ENCODE data around the gene PRR7. TPM values are rescaled to one million over a fixed set of nuclear protein-coding genes. Genes with fewer than 3 reads are reported as not detected.

PRR7 gene
- total and polyA plus RNA-seq, 2 experiments from 2014 or later: 7.6 to 9.7 TPM

DNA sequence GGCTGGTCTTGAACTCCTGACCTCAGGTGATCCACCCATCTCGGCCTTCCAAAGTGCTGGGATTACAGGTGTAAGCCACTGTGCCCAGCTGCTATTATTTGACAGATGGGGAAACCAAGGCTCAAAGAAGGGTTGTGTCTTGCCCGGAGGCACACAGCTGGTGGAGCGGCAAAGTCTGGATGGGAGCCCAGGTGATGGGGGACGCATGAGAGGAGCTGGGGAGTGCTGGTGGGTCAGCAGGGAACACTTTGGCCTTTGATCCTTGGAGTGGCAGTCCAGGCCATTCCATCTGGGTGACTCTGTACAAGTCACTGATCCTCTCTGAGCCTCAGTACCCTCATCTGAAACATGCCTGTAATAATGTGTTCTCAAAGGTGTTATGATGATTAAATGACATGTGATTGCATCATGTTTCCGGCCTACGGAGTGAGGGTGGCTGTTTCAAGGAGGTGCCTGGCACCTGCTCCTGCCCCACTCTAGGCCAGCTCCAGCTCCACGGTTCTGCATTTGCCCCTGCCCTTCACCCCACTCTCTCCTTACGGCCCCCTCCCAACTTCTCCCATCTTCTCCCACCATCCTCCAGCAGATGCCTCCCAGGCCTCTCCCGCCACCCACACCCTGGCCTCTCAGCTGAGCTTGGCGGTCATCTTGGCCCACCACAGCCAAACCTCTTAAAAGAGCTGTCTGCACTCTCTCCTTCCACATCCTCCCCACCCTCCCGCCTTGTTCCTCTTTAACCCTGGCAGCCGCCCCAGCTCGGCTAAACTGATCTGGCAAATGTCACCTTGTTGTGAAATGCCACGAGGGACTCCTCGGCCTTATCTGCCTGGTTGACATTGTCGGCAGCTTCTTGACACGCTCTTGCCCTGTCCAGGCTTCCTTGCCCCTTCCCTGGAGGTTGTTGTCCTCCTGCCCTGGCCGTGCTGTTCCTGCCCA lies 32.4 kb downstream of the PRR7 start:
- H3K9me3 Mint-ChIP-seq: no peaks in the 10 kb centered on the region
- H3F3A ChIP-seq (replicated peaks; ENCODE audit: low read depth): peaks cover 18% of the 10 kb centered on the region
- 0 out of 2 replicates have a peak overlapping the region, but pooled peaks have one; percentile 26 for H3K27ac ChIP-seq (ENCODE audit: low read depth)
- H3K4me2 ChIP-seq: no peak overlapping the region
- H3K9me2 ChIP-seq (ENCODE audit: insufficient read depth): no peaks in the 10 kb centered on the region
- no peaks in the 10 kb centered on the region for H3K27me3 ChIP-seq (ENCODE audit: insufficient read depth)
- H3K4me1 ChIP-seq (ENCODE audit: insufficient read depth): peaks cover 19% of the 10 kb centered on the region
- no peak overlapping the region; the same call in 2 of the 3 replicates for H3K4me3 Mint-ChIP-seq
- H3K4me3 ChIP-seq: no peak overlapping the region
- ATAC-seq: no peak
- peaks cover 25% of the 10 kb centered on the region for H3K36me3 Mint-ChIP-seq (ENCODE audit: low read depth)
- TF ChIP-seq, protein P1, sequence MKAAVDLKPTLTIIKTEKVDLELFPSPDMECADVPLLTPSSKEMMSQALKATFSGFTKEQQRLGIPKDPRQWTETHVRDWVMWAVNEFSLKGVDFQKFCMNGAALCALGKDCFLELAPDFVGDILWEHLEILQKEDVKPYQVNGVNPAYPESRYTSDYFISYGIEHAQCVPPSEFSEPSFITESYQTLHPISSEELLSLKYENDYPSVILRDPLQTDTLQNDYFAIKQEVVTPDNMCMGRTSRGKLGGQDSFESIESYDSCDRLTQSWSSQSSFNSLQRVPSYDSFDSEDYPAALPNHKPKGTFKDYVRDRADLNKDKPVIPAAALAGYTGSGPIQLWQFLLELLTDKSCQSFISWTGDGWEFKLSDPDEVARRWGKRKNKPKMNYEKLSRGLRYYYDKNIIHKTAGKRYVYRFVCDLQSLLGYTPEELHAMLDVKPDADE (IDR thresholded peaks at IDR 0.05): no peak
- no peak for TF ChIP-seq NANOG (IDR thresholded peaks at IDR 0.05; ENCODE audit: borderline replicate concordance)
- no peak for TF ChIP-seq ZNF462 (CRISPR knock-in tag; IDR thresholded peaks at IDR 0.05)
- no peak for TF ChIP-seq EZH2 (IDR thresholded peaks at IDR 0.05; ENCODE audit: low read depth, unreplicated experiment)
- no peak overlapping the region for H2AFZ ChIP-seq
- DNase-seq (ENCODE audit: low spot score): no peak
- no peaks in the 10 kb centered on the region for H3K36me3 ChIP-seq (ENCODE audit: insufficient read depth)
- no peaks in the 10 kb centered on the region; the same call in 1 of the 2 replicates for H4K20me1 ChIP-seq (replicated peaks; ENCODE audit: insufficient read depth)
- peaks cover 24% of the 10 kb centered on the region for H3K27me3 Mint-ChIP-seq (ENCODE audit: insufficient read depth, low read depth, poor library complexity)
- H3K27ac Mint-ChIP-seq: peak overlapping the region; percentile 86; the same call in 1 of the 2 replicates
- no peaks in the 10 kb centered on the region for H3K79me2 ChIP-seq (replicated peaks; ENCODE audit: insufficient read depth)
- H3K4me1 Mint-ChIP-seq: peaks cover 36% of the 10 kb centered on the region

All from GM23338 (cell line).